MM.1S (cell line): Measurements from ENCODE around the gene DAZAP1.

Source experiments
- DNase-seq: peaks from one replicate; pipeline ENCODE4 v3.0.0-alpha.2; 2015
- H2AFZ ChIP-seq: fragments of 300-600 bp; sonication (generic); 2 replicates; pipeline ENCODE4 v1.6.0; 2016; ENCODE audit warnings: antibody characterized with exemption, low read length
- H3F3A ChIP-seq: fragments of 300-600 bp; sonication (generic); 2 replicates; pipeline ENCODE4 v1.6.1; 2016; ENCODE audit warnings: mild to moderate bottlenecking, antibody characterized with exemption, low read length, moderate library complexity, mixed read lengths; ENCODE audit not compliant: insufficient read depth
- H3K27ac ChIP-seq: fragments of 300-600 bp; sonication (generic); 2 replicates; pipeline ENCODE4 v1.5.1; 2016; ENCODE audit warnings: mild to moderate bottlenecking, low read length
- H3K27me3 ChIP-seq: fragments of 300-600 bp; sonication (generic); replicated peaks from 2 replicates; pipeline ENCODE4 v1.6.0; 2016; ENCODE audit warnings: low read length; ENCODE audit not compliant: insufficient read depth
- H3K36me3 ChIP-seq: fragments of 300-600 bp; sonication (generic); replicated peaks from 2 replicates; pipeline ENCODE4 v1.6.1; 2016; ENCODE audit warnings: mild to moderate bottlenecking, low read length, mixed read lengths; ENCODE audit not compliant: insufficient read depth
- H3K4me1 ChIP-seq: fragments of 300-600 bp; sonication (generic); 2 replicates; pipeline ENCODE4 v1.6.1; 2016; ENCODE audit warnings: low read length, mixed read lengths
- H3K4me2 ChIP-seq: fragments of 300-600 bp; sonication (generic); 2 replicates; pipeline ENCODE4 v1.6.0; 2016; ENCODE audit warnings: low read depth, low read length
- H3K4me3 ChIP-seq: fragments of 300-600 bp; sonication (generic); 2 replicates; pipeline ENCODE4 v1.5.1; 2016; ENCODE audit warnings: low read length, mixed read lengths
- H3K79me2 ChIP-seq: fragments of 300-600 bp; sonication (generic); 2 replicates; pipeline ENCODE4 v1.6.1; 2016; ENCODE audit warnings: mixed run types, low read length, mixed read lengths
- H3K9ac ChIP-seq: fragments of 300-600 bp; sonication (generic); 2 replicates; pipeline ENCODE4 v1.6.1; 2016; ENCODE audit warnings: low read length, mixed read lengths
- H3K9me2 ChIP-seq: fragments of 300-600 bp; sonication (generic); replicated peaks from 2 replicates; pipeline ENCODE4 v1.6.1; 2016; ENCODE audit warnings: mild to moderate bottlenecking, low read length, mixed read lengths; ENCODE audit not compliant: insufficient read depth
- H3K9me3 ChIP-seq: fragments of 300-600 bp; sonication (generic); replicated peaks from 2 replicates; pipeline ENCODE4 v1.6.1; 2016; ENCODE audit warnings: mild to moderate bottlenecking, low read length, mixed read lengths; ENCODE audit not compliant: insufficient read depth
- H4K20me1 ChIP-seq: fragments of 300-600 bp; sonication (generic); 2 replicates; pipeline ENCODE4 v1.6.1; 2016; ENCODE audit warnings: mild to moderate bottlenecking, low read length, moderate library complexity, mixed read lengths; ENCODE audit not compliant: insufficient read depth
- CTCF ChIP-seq: fragments of 300-600 bp; sonication (generic); IDR thresholded peaks from 2 replicates; pipeline ENCODE4 v1.5.1; 2016; ENCODE audit warnings: antibody characterized with exemption, low read length, mixed read lengths
- EZH2 ChIP-seq: fragments of 300-600 bp; sonication (generic); optimal IDR thresholded peaks from 2 replicates; pipeline ENCODE3; 2017; ENCODE audit warnings: low read depth, mild to moderate bottlenecking, antibody characterized with exemption, low read length, mixed read lengths
- EZH2phosphoT487 ChIP-seq: fragments of 300-600 bp; sonication (generic); IDR thresholded peaks from 2 replicates; pipeline ENCODE4 v1.6.1; 2018; ENCODE audit warnings: antibody characterized with exemption, low read length

Gene DAZAP1

GRCh38 chr19:1399745-1400144 is 7.6 kb upstream of the DAZAP1 start:
- H3K4me2 ChIP-seq, result no peak overlapping the region
- no peaks in the 10 kb centered on the region for H4K20me1 ChIP-seq
- H3K79me2 ChIP-seq, result peaks cover 12% of the 10 kb centered on the region
- H3K9ac ChIP-seq, result no peak overlapping the region
- no peaks in the 10 kb centered on the region for H3K9me2 ChIP-seq
- DNase-seq, result no peak
- no peak overlapping the region for H3K27ac ChIP-seq
- H2AFZ ChIP-seq, result no peak overlapping the region
- no peak overlapping the region for H3K4me3 ChIP-seq
- H3K27me3 ChIP-seq, result peaks cover 12% of the 10 kb centered on the region
- no peaks in the 10 kb centered on the region for H3K9me3 ChIP-seq
- peaks cover 11% of the 10 kb centered on the region; the same call in 1 of the 2 replicates for H3F3A ChIP-seq
- TF ChIP-seq EZH2 (no peak), EZH2phosphoT487 (no peak), CTCF (no peak)
- H3K36me3 ChIP-seq, result no peaks in the 10 kb centered on the region
- H3K4me1 ChIP-seq, result peaks cover 3% of the 10 kb centered on the region; the same call in 1 of the 2 replicates

- no peak for TF ChIP-seq EZH2
- no peak for TF ChIP-seq CTCF
- Histone ChIP-seq H2AFZ (peak overlapping the region; percentile 98), H3K9me2 (no peaks in the 10 kb centered on the region), H3K79me2 (peaks cover 12% of the 10 kb centered on the region), H3K27me3 (peaks cover 12% of the 10 kb centered on the region), H3K27ac (no peak overlapping the region), H3K4me1 (peaks cover 3% of the 10 kb centered on the region; the same call in 1 of the 2 replicates), H3K4me3 (peak overlapping the region; percentile 98), H3F3A (peaks cover 11% of the 10 kb centered on the region; the same call in 1 of the 2 replicates), H3K36me3 (no peaks in the 10 kb centered on the region), H3K9me3 (no peaks in the 10 kb centered on the region), H4K20me1 (no peaks in the 10 kb centered on the region), H3K9ac (peak overlapping the region; percentile 84), H3K4me2 (peak overlapping the region; percentile 100)
- DNase-seq, result peak; percentile 24
These were observed 6.9 kb upstream of the DAZAP1 start for GRCh38 chr19:1400281-1401137.

- H3K4me2 ChIP-seq, result peak within 1 kb of the TSS; percentile 100
- peak; percentile 47 for TF ChIP-seq CTCF
- no peak for TF ChIP-seq EZH2phosphoT487
- no peaks in the 10 kb centered on the region for H3K36me3 ChIP-seq
- H3K9me3 ChIP-seq, result no peaks in the 10 kb centered on the region
- H3K9ac ChIP-seq, result peak within 1 kb of the TSS; percentile 84
- H3K4me1 ChIP-seq, result peaks cover 4% of the 10 kb centered on the region; the same call in 1 of the 2 replicates
- no peak within 1 kb of the TSS for H3K27ac ChIP-seq
- no peaks in the 10 kb centered on the region for H3K9me2 ChIP-seq
- peak within 1 kb of the TSS; percentile 98 for H3K4me3 ChIP-seq
- H3K27me3 ChIP-seq, result peaks cover 12% of the 10 kb centered on the region
- peaks cover 11% of the 10 kb centered on the region; the same call in 1 of the 2 replicates for H3F3A ChIP-seq
- H3K79me2 ChIP-seq, result peaks cover 12% of the 10 kb centered on the region
- H2AFZ ChIP-seq, result peak within 1 kb of the TSS; percentile 98
- peak; percentile 74 for DNase-seq
- no peaks in the 10 kb centered on the region for H4K20me1 ChIP-seq
These were observed 6.1 kb upstream of the DAZAP1 start, which contains the start of gene GAMT for GRCh38 chr19:1401138-1401888. TSS of gene GAMT (minus strand) at chr19:1401542. CDS start at chr19:1401476, 66 bp downstream.
